T-helper 2 cell treated with Interferon-gamma antibody and Interleukin-4, amounts not matched to agents 100 ng/mL and 5 ng/mL, for 36 hours (primary cell): Measurements from ENCODE around the gene OR2B2. TPM values are rescaled to one million over a fixed set of nuclear protein-coding genes. Genes with fewer than 3 reads are reported as not detected.

ENCODE experiments used
- intact Hi-C: fragments of 100-400 bp; cut with micrococcal nuclease; formaldehyde crosslinking; loops from one replicate; pipeline ENCODE4 v1.15.1; 2023
- total RNA-seq: library from RNA; stranded (reverse); gene quantifications from 2 replicates; pipeline ENCODE4 v1.2.3, GENCODE V29; 2022

OR2B2 gene
- total RNA-seq, 1 donor from 2014 or later, result not detected

- intact Hi-C loops, result no loop called here
Measured at GRCh38 chr6:27868311-27868710, 43.9 kb downstream of the OR2B2 start.

- intact Hi-C loops, result loop anchor here (2.0 kb wide), 1 partner anchor 53 kb away; a partner anchor contains a TSS
Measured at GRCh38 chr6:27867945-27868300, 44.3 kb downstream of the OR2B2 start.

- intact Hi-C loops, result loop anchor here (2.0 kb wide), 1 partner anchor 52 kb away; a partner anchor contains a TSS
Measured at GRCh38 chr6:27867051-27867944, 44.9 kb downstream of the OR2B2 start.

- intact Hi-C loops, result loop anchor here (2.0 kb wide), 1 partner anchor 52 kb away; a partner anchor contains a TSS
Measured at GRCh38 chr6:27866357-27867050, 45.7 kb downstream of the OR2B2 start.

GRCh38 chr6:27865850-27866356 is 46.3 kb downstream of the OR2B2 start:
- intact Hi-C loops, result loop anchor here (1.0 to 2.0 kb wide), 5 partner anchors 7 to 58 kb away; a partner anchor contains a TSS

GRCh38 chr6:27864906-27865849 is 47.0 kb downstream of the OR2B2 start:
- intact Hi-C loops, result loop anchor here (1.0 kb wide), 4 partner anchors 8 to 57 kb away; a partner anchor contains a TSS

GRCh38 chr6:27863962-27864905 is 48.0 kb downstream of the OR2B2 start:
- intact Hi-C loops, result no loop called here

GRCh38 chr6:27862396-27863066 is 49.7 kb downstream of the OR2B2 start:
- intact Hi-C loops, result no loop called here

GRCh38 chr6:27861861-27862260 is 50.3 kb downstream of the OR2B2 start:
- intact Hi-C loops, result no loop called here

- intact Hi-C loops, result no loop called here
Measured at GRCh38 chr6:27861276-27861840, 50.8 kb downstream of the OR2B2 start.

Other genes with a start within 250 kb of the OR2B2 start
- gene OR2B6, start 44.8 kb upstream of the OR2B2 start, total RNA-seq, result 0.30 TPM in 1 of 2 replicates, not detected in the other
- gene ZNF165, start 168.2 kb upstream of the OR2B2 start, total RNA-seq, result 0.43 and 0.66 TPM in 2 replicates
- gene ZSCAN16, start 212.2 kb upstream of the OR2B2 start, total RNA-seq, result 5.4 and 5.6 TPM in 2 replicates
- 18.6 and 19.5 TPM in 2 replicates for gene ZKSCAN8, start 229.5 kb upstream of the OR2B2 start, total RNA-seq